GM18498 (cell line): ENCODE measurements around the gene RAET1G.

ENCODE experiments used
- ATAC-seq: cut with Tn5 transposase; IDR thresholded peaks from one replicate; pipeline ENCODE4 v1.9.1; 2021; ENCODE audit warnings: mild to moderate bottlenecking, moderate library complexity; ENCODE audit not compliant: unreplicated experiment

Gene RAET1G

DNA sequence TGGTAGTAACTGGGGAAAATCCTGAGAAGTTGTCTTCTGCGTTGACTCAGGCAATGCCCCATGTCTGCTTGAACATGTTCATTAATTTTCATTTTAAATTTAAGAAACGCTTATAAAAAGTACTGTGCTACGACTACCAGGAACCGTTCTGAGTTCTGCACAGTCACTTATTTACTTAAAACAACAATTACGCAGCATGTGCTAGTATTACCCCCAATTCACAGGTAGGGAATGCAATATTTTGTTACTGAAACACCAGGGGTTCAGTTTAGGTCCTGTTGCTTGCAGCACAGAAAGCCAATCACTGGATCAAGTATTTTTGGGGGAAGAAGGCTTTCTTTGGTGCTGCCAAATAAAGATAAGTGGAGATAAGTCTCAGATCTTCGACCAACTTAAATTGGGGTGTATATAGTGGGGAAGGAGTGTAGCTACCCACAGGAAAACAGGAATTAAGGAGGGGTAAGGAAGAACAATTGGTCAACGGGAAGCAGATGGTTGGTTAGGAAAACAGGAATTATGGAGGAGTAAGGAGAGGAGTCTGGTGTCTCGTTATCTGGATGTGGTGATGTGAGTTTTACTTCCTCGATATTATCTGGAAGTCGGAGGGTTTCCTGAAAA, 53.5 kb downstream of the RAET1G start:
- no peak for ATAC-seq

DNA sequence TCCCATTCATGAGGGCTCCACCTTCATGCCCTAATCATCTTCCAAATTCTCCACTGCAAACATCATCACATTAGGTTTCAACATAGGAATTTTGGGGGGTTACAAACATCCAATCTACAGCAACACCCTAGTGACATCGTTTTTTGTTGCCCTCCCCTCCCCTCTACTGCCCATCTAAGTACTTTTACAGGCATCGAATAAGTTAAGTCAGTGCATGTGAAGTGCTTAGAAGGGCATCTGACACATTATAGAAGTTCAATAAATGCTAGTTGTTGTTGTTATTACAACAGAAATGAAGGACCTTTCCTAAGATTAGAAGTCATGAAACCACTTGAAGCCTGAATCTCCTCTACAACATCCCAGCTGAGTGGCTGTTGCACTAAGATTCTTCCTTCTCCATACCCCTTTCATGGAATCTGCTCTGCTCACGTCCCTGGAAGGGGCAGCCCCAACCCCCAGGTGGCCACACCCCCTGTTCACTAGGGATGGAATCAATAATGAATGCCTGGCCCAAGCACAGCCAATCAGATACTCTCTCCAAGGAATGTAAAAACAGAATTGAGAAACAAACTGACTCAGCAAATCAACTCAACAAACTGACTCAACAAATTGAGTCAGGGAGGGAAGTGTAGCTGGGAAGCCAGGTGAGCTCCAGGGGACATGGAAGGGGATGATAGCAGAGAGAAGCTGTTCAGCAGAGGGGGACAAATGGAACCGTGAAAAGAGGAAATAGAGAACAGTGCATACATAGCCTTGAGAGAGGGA, 54.9 kb downstream of the RAET1G start:
- ATAC-seq = no peak
